NCI-H2107 (cell line): ENCODE results near the gene PDE10A.
"Not testable (repeated sequence)": the region's sequence is repeated elsewhere in the genome, so short reads cannot be mapped to it uniquely, and the experiment has no call there.

Source experiments
- DNase-seq: peaks from one replicate; lab custom pipeline; 2025; lab: John Stamatoyannopoulos, UW

PDE10A gene

DNA sequence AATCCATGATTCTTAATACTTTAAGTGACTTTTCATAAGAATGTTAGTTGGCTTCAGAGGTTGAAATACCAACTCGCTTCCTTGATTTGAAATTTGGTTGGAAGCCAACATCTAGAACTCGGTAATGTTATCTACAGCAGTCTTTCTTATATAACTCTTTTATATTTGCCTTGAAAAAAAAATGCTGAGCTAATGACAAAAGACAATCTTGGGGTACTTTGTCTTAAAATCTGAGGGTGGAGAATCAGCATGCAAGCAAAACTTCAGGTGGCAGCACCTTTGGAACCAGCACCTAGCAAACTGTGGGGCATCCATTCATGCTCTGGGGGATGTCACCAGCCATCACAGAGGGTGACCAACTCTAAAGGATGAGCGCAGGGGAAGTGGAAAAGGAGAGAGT is 76.3 kb downstream of the PDE10A start:
- no peak for DNase-seq

GRCh38 chr6:165585060-165585459 is 78.0 kb downstream of the PDE10A start:
- DNase-seq, result no peak

- DNase-seq, result no peak
These were observed 78.5 kb downstream of the PDE10A start for GRCh38 chr6:165584541-165584940.

GRCh38 chr6:165581678-165582077 is 81.4 kb downstream of the PDE10A start:
- no peak for DNase-seq

DNA sequence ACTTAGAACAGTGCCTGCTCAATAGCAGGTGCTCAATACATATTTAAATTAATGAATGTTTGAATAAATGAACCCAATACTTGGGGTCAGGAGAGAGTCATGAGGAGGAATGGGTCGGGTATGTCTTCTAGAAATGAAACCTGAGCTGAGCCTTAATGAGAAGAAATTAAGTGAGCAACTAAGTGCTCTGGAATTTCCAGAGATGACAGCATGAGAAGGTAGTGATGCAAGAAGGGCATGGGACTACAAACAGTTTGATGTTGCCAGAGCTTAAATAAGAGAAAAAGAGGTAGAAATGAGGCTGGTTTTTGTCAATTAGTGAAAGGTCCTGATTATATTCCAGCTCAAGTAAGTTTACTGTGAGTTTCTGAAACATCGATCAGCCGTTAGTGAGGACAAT is 82.9 kb downstream of the PDE10A start:
- DNase-seq, result no peak

GRCh38 chr6:165579151-165579550 is 83.9 kb downstream of the PDE10A start:
- DNase-seq, result no peak

- no peak for DNase-seq
These were observed 85.5 kb downstream of the PDE10A start for GRCh38 chr6:165577556-165577955.

DNA sequence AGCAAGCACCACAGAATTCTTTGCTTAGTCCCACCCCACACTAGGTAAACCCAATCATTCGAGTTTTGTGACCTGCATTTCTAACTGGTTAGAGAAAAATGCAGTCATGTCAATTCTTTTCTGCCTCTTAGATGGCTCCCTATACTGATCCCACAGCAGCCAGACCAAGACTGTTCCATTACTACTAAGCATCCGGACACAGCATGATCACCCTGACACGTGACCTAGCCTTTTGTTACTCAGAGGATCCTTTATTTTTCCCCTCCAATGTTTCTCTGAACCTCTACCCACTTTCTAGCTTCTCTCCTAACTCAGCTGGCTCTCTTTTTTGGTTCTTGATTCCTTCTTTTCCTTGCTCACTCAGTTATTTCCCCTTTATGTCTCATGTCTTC is 87.9 kb downstream of the PDE10A start:
- no peak for DNase-seq

GRCh38 chr6:165574220-165575157 is 88.6 kb downstream of the PDE10A start:
- DNase-seq, result no peak

GRCh38 chr6:165573671-165574070 is 89.4 kb downstream of the PDE10A start:
- no peak for DNase-seq

DNA sequence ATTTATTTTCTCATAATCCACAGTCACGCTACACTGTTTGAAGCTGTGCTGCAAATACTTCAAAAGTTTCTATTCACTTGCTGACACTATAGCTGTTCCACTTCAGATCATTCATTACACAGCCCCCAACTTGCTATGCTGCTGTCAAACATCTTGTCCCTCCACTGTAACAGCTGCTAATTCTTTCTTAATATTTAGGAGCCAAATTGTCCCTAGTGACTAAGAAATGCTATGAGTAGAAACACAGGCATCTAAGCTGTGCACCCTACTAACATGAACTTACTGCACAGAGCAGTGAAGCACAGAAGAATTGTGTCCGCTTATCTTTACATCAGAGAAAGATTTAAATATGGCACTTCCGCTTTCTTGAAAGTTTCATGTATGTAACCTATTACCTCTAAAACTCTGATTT is 91.3 kb downstream of the PDE10A start:
- no peak for DNase-seq

- no peak for DNase-seq
These were observed 91.9 kb downstream of the PDE10A start for GRCh38 chr6:165571068-165571682.

- DNase-seq, result no peak
These were observed 94.7 kb downstream of the PDE10A start for GRCh38 chr6:165568326-165568725.

DNA sequence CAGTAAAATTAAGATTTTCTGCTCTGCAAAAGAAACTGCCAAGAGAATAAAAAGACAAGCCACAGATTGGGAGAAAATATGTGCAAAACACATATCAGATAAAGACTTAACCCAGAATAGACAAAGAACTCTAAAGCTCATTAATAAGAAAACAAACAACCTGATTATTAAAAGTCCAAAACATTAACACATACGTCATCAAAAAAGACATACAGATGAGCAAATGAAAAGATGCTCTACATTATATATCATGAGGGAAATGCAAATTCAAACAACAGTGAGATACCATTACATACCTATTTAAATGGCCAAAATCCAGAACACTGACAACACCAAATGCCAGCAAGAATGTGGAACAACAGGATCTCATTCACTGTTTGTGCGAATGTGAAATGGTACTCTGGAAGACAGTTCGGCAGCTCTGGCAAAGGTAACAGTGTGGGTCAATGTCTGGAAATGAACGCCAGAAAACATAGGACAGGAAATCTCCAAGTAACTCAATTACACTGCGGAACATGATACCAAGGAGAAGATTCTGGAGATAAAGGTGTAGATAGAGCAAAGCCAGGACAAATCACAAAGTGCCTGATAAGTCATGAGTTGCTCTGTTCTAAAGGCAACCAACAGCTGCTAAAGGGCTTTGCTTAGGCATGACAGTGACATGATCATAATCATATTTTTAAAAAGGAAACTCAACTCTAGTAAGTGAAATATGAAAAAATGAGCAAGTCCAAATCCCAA is 96.8 kb downstream of the PDE10A start:
- DNase-seq, result no peak

DNA sequence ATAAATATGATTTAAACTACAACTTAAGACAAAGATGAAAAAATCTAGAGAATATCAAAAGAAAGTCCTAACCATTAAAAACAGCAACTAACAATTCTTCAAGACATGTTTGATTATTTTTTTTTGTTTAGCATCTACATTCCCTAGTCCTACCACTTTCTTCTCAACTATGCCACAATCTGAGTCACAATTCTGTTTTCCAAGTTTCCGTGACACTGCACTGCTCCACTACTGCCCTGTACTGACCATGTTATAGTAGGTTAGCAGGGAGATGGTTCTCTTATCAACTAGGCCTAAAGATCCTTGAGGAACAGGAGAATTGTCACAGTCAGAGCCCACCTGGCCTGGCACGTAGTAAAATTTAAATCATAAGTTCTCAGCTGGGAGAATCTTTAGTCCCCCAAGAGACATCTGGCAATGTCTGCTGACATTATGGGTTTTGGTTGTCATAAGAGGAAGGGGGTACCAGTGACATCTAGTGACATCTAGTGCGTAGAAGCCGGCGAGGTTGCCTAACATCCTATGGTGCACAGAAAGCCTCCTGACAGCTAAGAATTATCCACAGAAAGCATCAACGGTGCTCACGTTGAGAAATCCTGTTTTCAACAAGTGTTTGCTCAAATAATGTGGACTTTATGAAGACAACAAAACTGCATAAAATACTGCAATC is 100.5 kb downstream of the PDE10A start:
- no peak for DNase-seq

DNA sequence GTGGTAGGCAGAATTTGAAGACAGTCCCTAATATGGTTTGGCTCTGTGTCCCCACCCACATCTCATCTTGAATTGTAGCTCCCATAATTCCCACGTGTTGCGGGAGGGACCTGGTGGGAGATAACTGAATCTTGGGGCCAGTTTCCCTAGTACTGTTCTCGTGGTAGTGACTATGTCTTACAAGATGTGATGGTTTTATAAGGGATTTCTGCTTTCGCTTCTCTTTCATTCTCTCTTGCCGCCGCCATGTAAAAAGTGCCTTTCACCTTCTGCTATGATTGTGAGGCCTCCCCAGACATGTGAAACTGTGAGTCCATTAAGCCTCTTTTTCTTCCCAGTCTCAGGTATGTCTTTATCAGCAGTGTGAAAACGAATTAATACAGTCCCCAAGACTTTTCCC is 103.4 kb downstream of the PDE10A start:
- DNase-seq, result no peak

- DNase-seq, result not testable (repeated sequence)
These were observed 104.9 kb downstream of the PDE10A start for GRCh38 chr6:165558097-165558496.

GRCh38 chr6:165557674-165558073 is 105.4 kb downstream of the PDE10A start:
- DNase-seq, result no peak

- no peak for DNase-seq
These were observed 106.8 kb downstream of the PDE10A start for GRCh38 chr6:165556116-165556843.

DNA sequence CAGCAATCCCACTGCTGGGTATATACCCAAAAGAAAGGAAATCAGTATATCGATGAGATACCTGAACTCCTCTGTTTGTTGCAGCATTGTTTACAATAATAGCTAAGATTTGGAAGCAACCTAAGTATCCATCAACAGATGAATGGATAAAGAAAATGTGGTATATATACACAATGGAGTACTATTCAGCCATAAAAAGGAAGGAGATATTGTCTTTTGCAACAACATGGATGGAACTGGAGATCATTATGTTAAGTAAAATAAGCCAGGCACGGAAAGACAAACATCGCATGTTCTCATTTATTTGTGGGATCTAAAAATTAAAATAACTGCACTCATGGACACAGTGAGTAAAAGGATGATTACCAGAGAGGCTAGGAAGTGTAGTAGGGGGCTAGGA is 108.4 kb downstream of the PDE10A start:
- DNase-seq, result not testable (repeated sequence)

DNA sequence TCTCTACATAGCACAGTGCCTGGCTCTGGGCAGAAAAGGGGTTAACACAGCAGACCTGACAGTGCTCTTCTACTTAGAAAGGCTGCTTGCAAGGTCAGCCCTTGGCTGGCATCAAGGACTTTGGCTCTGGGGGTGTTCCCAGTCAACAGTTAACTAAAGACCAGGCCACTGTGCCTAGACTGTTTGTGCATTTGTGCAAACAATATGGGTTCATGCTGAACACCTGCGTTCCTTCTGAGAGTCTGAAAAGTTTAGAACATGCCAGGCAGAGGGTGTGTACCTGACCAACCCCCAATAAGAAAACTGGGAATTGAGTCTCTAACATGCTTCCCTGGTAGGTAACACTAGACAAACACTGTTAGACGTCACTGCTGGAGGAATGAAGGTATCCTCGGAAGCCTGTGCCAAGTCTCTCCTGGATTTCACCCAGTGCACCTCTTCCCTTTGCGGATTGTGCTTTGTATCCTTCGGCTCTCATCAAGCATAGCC is 110.7 kb downstream of the PDE10A start:
- DNase-seq, result no peak
